K562 (cell line): Measurements from ENCODE around the gene TNFRSF18. TPM values are rescaled to one million over a fixed set of nuclear protein-coding genes. Genes with fewer than 3 reads are reported as not detected.

Experiments
- ATF1 ChIP-seq, 2 experiments: fragments of 450-650 bp in 1 of 2; IDR thresholded peaks; 2 replicates each; pipeline ENCODE4 v1.6.1; 2016; ENCODE audit warnings: missing compliant biosample characterization in 1 of 2, missing genetic modification characterization in 1 of 2
- CBFB ChIP-seq: sonication (generic); formaldehyde crosslinking; IDR thresholded peaks from 2 replicates; pipeline ENCODE4 v1.4.0; 2020; ENCODE audit warnings: mild to moderate bottlenecking, missing genetic modification reagents
- CEBPG ChIP-seq, 3 experiments: fragments of 200-800 bp in 1 of 3; sonication (Bioruptor generic) in 1 of 3; sonication (generic) in 1 of 3; formaldehyde crosslinking in 1 of 3; IDR thresholded peaks in 2 of 3; conservative IDR thresholded peaks in 1 of 3; 2 replicates each; pipeline versions ENCODE4 v1.6.1 to v1.8.0; 2016 to 2022; ENCODE audit warnings: missing compliant biosample characterization in 2 of 3, missing genetic modification characterization in 2 of 3, mild to moderate bottlenecking in 1 of 3, missing genetic modification reagents in 1 of 3
- CREM ChIP-seq: IDR thresholded peaks from 2 replicates; pipeline ENCODE4 v1.6.1; 2014; ENCODE audit warnings: antibody characterized with exemption, low read depth
- CSDE1 ChIP-seq, 2 experiments: fragments of 450-650 bp; IDR thresholded peaks; 2 replicates each; pipeline ENCODE4 v1.6.1; 2016; ENCODE audit warnings: mild to moderate bottlenecking in 1 of 2
- DPF2 ChIP-seq: fragments of 450-650 bp; IDR thresholded peaks from 2 replicates; pipeline ENCODE4 v1.6.1; 2016
- ESRRA ChIP-seq: fragments of 450-650 bp; IDR thresholded peaks from 2 replicates; pipeline ENCODE4 v1.6.1; 2014; ENCODE audit warnings: low read depth, mild to moderate bottlenecking, moderate library complexity, borderline replicate concordance
- KAT7 ChIP-seq: sonication (generic); formaldehyde crosslinking; IDR thresholded peaks from 2 replicates; pipeline ENCODE4 v1.8.0; 2022; ENCODE audit warnings: missing genetic modification reagents, mild to moderate bottlenecking, borderline replicate concordance
- KDM5B ChIP-seq: fragments of 200-600 bp; sonication (generic); IDR thresholded peaks from 2 replicates; pipeline ENCODE4 v1.6.1; 2012; ENCODE audit warnings: low read depth, mild to moderate bottlenecking, moderate library complexity, low read length, control low read depth, inconsistent platforms; ENCODE audit not compliant: insufficient replicate concordance
- OTX1 ChIP-seq: fragments of 450-650 bp; formaldehyde crosslinking; IDR thresholded peaks from 2 replicates; pipeline ENCODE4 v1.4.0; 2022; ENCODE audit warnings: mild to moderate bottlenecking
- PPARD ChIP-seq: fragments of 250-450 bp; sonication (Bioruptor Pico); IDR thresholded peaks from 2 replicates; pipeline ENCODE4 v1.8.0; 2022; ENCODE audit warnings: inconsistent platforms, mild to moderate bottlenecking, moderate library complexity
- RHOXF2B ChIP-seq: fragments of 250-450 bp; sonication (Bioruptor Pico); conservative IDR thresholded peaks from 2 replicates; pipeline ENCODE4 v1.5.1; 2021
- SIRT6 ChIP-seq: IDR thresholded peaks from one replicate; pipeline ENCODE4 v1.6.1; 2012; ENCODE audit warnings: low read depth, mild to moderate bottlenecking, control low read depth, inconsistent platforms, low read length, moderate library complexity
- polyA plus RNA-seq, 8 experiments: library from polyadenylated mRNA; depleted of rRNA in 4 of 8; stranded (reverse) in 5 of 8; unstranded in 3 of 8; fragments of >200 nt; fragmentation: Nextera tagmentation in 2 of 8; fragmentation: Illumina TruSeq in 1 of 8; extraction: Ambion mirVana in 2 of 8; extraction: Trizol in 1 of 8; gene quantifications; 2 replicates each; pipeline versions ENCODE4 v1.2.1 to v1.2.3, GENCODE V29; 2011 to 2014; ENCODE audit warnings: inconsistent platforms in 1 of 8, missing spikeins in 1 of 8
- total RNA-seq, 7 experiments: library from RNA; depleted of rRNA in 6 of 7; stranded (reverse); fragments of >200 nt in 6 of 7; fragmentation: Illumina TruSeq in 2 of 7; extraction: Trizol in 2 of 7; gene quantifications; 2 replicates each; pipeline versions ENCODE4 v1.2.1 to v1.2.3, GENCODE V29; 2011 to 2021; ENCODE audit warnings: low replicate concordance in 1 of 7
- TF ChIP-seq, protein P1 (sequence below): fragments of 450-650 bp; formaldehyde crosslinking; IDR thresholded peaks from 2 replicates; pipeline ENCODE4 v1.4.0; 2020; ENCODE audit warnings: mild to moderate bottlenecking, moderate library complexity
- TF ChIP-seq, protein P2 (sequence below): IDR thresholded peaks from 3 replicates; pipeline ENCODE4 v1.6.1; 2011; ENCODE audit warnings: borderline replicate concordance, mild to moderate bottlenecking, moderate library complexity; ENCODE audit not compliant: insufficient read length; ENCODE audit errors: extremely low read depth
- TF ChIP-seq, protein P3 (sequence below): sonication (generic); formaldehyde crosslinking; IDR thresholded peaks from 2 replicates; pipeline ENCODE4 v1.8.1; 2023; ENCODE audit warnings: mild to moderate bottlenecking, missing genetic modification reagents, moderate library complexity
- TF ChIP-seq, protein P4 (sequence below): fragments of 450-650 bp; IDR thresholded peaks from 2 replicates; pipeline ENCODE4 v1.6.1; 2016; ENCODE audit warnings: borderline replicate concordance

Gene TNFRSF18
- total and polyA plus RNA-seq, 9 of the 15 experiments (the other 6 are each of a cell fraction or from before 2014, with no cell fraction given), result 0.24 to 0.27 TPM; not detected in 7

DNA sequence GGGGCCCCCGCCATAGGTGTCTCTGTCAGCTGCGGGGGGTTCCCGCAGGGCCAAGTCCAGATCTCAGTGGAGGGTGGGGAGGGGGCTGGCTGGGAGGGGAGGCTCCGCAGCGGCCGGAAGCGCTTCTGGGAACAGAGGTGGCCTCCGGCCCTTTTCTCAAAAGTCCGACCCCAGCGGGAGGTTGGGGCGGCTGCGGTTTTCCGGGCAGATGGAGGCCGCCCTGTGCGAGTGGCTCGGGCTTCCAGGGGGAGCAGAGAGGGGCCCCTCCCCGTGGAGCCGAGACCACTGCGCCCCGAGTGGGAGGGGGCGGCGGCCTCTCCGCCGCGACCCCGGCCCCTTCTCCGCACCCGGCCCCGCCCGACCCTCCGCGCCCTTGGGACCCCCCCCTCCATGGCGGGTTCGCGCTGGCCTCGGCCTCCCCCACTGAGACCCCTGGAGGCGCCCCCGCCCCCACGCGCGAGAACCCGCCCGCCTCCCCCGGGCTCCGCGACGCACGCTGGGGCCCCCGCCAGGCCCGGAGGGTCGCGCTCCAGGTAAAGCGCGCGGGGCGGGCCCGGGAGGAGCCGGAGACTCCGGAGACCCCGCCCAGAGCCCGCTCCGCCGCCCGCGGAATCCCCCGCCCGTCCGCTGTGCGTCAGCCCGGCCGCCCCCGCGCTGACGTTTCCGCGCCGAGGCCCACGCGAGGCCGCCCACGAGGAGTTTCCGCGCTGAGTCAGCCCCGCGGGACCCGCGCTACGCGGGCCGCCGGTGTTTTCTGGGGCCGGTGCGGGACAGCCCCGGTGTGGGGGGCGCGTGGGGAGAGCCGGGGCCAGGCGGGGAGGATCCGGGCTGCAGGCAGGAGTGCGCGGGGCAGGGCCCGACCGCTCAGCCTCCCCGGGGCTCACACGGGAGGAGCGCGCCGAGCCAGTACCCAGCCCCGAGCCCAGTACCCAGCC is 5.2 kb downstream of the TNFRSF18 start (continued):
- peak; percentile 45 for TF ChIP-seq KDM5B
- 0 out of 2 replicates have a peak, but pooled peaks have one; percentile 56 for TF ChIP-seq KAT7 (CRISPR knock-in tag)
- TF ChIP-seq, protein P1, sequence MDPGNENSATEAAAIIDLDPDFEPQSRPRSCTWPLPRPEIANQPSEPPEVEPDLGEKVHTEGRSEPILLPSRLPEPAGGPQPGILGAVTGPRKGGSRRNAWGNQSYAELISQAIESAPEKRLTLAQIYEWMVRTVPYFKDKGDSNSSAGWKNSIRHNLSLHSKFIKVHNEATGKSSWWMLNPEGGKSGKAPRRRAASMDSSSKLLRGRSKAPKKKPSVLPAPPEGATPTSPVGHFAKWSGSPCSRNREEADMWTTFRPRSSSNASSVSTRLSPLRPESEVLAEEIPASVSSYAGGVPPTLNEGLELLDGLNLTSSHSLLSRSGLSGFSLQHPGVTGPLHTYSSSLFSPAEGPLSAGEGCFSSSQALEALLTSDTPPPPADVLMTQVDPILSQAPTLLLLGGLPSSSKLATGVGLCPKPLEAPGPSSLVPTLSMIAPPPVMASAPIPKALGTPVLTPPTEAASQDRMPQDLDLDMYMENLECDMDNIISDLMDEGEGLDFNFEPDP (CRISPR knock-in tag), result no peak
- no peak for TF ChIP-seq PPARD (CRISPR knock-in tag)
- TF ChIP-seq ATF1 (CRISPR knock-in tag; IDR thresholded peaks at IDR 0.05), result no peak
- TF ChIP-seq ATF1 (tag; IDR thresholded peaks at IDR 0.05), result peak; percentile 65
- no peak for TF ChIP-seq CSDE1 (IDR thresholded peaks at IDR 0.05)
- TF ChIP-seq, protein P2, sequence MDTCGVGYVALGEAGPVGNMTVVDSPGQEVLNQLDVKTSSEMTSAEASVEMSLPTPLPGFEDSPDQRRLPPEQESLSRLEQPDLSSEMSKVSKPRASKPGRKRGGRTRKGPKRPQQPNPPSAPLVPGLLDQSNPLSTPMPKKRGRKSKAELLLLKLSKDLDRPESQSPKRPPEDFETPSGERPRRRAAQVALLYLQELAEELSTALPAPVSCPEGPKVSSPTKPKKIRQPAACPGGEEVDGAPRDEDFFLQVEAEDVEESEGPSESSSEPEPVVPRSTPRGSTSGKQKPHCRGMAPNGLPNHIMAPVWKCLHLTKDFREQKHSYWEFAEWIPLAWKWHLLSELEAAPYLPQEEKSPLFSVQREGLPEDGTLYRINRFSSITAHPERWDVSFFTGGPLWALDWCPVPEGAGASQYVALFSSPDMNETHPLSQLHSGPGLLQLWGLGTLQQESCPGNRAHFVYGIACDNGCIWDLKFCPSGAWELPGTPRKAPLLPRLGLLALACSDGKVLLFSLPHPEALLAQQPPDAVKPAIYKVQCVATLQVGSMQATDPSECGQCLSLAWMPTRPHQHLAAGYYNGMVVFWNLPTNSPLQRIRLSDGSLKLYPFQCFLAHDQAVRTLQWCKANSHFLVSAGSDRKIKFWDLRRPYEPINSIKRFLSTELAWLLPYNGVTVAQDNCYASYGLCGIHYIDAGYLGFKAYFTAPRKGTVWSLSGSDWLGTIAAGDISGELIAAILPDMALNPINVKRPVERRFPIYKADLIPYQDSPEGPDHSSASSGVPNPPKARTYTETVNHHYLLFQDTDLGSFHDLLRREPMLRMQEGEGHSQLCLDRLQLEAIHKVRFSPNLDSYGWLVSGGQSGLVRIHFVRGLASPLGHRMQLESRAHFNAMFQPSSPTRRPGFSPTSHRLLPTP, result no peak
- TF ChIP-seq RHOXF2B, result no peak
- peak; percentile 95 for TF ChIP-seq CREM
- TF ChIP-seq CEBPG (CRISPR knock-in tag; IDR thresholded peaks at IDR 0.05), result no peak
- no peak for TF ChIP-seq CEBPG (tag; conservative IDR thresholded peaks at IDR 0.05 in 1 of 2, IDR thresholded peaks at IDR 0.05 in 1 of 2)
- TF ChIP-seq DPF2, result peak; percentile 52; the same call in 1 of the 2 replicates
- TF ChIP-seq, protein P3, sequence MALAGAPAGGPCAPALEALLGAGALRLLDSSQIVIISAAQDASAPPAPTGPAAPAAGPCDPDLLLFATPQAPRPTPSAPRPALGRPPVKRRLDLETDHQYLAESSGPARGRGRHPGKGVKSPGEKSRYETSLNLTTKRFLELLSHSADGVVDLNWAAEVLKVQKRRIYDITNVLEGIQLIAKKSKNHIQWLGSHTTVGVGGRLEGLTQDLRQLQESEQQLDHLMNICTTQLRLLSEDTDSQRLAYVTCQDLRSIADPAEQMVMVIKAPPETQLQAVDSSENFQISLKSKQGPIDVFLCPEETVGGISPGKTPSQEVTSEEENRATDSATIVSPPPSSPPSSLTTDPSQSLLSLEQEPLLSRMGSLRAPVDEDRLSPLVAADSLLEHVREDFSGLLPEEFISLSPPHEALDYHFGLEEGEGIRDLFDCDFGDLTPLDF (CRISPR knock-in tag), result peak; percentile 29; the same call in 1 of the 2 replicates
- TF ChIP-seq SIRT6, result no peak
- TF ChIP-seq OTX1 (CRISPR knock-in tag), result no peak
- TF ChIP-seq, protein P4, sequence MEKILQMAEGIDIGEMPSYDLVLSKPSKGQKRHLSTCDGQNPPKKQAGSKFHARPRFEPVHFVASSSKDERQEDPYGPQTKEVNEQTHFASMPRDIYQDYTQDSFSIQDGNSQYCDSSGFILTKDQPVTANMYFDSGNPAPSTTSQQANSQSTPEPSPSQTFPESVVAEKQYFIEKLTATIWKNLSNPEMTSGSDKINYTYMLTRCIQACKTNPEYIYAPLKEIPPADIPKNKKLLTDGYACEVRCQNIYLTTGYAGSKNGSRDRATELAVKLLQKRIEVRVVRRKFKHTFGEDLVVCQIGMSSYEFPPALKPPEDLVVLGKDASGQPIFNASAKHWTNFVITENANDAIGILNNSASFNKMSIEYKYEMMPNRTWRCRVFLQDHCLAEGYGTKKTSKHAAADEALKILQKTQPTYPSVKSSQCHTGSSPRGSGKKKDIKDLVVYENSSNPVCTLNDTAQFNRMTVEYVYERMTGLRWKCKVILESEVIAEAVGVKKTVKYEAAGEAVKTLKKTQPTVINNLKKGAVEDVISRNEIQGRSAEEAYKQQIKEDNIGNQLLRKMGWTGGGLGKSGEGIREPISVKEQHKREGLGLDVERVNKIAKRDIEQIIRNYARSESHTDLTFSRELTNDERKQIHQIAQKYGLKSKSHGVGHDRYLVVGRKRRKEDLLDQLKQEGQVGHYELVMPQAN, result no peak
- peak; percentile 40; the same call in 1 of the 2 replicates for TF ChIP-seq ESRRA
- TF ChIP-seq CBFB (CRISPR knock-in tag), result no peak
